Astrocyte (in vitro differentiated cells and primary cell): ENCODE results near the gene REP15. TPM values are rescaled to one million over a fixed set of nuclear protein-coding genes. Genes with fewer than 3 reads are reported as not detected.

Experiments used
- DNase-seq: peaks from one replicate; pipeline ENCODE4 v3.0.0-alpha.2; 2010; ENCODE audit warnings: low read depth
- FAIRE-seq: peaks from 2 replicates; lab custom pipeline; 2011; peaks lifted over from hg19 to GRCh38; lab: Jason Lieb, UNC
- H2AFZ ChIP-seq: 2 replicates; pipeline ENCODE4 v1.6.0; 2012; ENCODE audit warnings: low read depth, low read length, inconsistent platforms
- H3K27ac ChIP-seq: 2 replicates; pipeline ENCODE4 v1.5.1; 2011; ENCODE audit warnings: low read depth, low read length, inconsistent platforms
- H3K27me3 ChIP-seq: 2 replicates; pipeline ENCODE4 v1.6.0; 2011; ENCODE audit warnings: low read length, inconsistent platforms; ENCODE audit not compliant: insufficient read depth
- H3K36me3 ChIP-seq: 2 replicates; pipeline ENCODE4 v1.5.1; 2011; ENCODE audit warnings: low read length, inconsistent platforms; ENCODE audit not compliant: insufficient read depth
- H3K4me1 ChIP-seq: 2 replicates; pipeline ENCODE4 v1.5.1; 2011; ENCODE audit warnings: low read length, inconsistent platforms; ENCODE audit not compliant: insufficient read depth
- H3K4me2 ChIP-seq: 2 replicates; pipeline ENCODE4 v1.6.0; 2012; ENCODE audit warnings: low read length, inconsistent platforms
- H3K4me3 ChIP-seq: 2 replicates; pipeline ENCODE4 v1.5.1; 2011; ENCODE audit warnings: low read depth, mild to moderate bottlenecking, low read length, inconsistent platforms; ENCODE audit not compliant: insufficient read depth
- H3K79me2 ChIP-seq: 2 replicates; pipeline ENCODE4 v1.6.0; 2012; ENCODE audit warnings: mild to moderate bottlenecking, low read length, inconsistent platforms; ENCODE audit not compliant: insufficient read depth
- H3K9ac ChIP-seq: 2 replicates; pipeline ENCODE4 v1.6.0; 2012; ENCODE audit warnings: mild to moderate bottlenecking, low read length, inconsistent platforms
- H3K9me3 ChIP-seq: 2 replicates; pipeline ENCODE4 v1.5.1; 2012; ENCODE audit warnings: low read depth, mild to moderate bottlenecking, low read length, inconsistent platforms; ENCODE audit not compliant: insufficient read depth
- H4K20me1 ChIP-seq: 2 replicates; pipeline ENCODE4 v1.6.0; 2012; ENCODE audit warnings: low read length, inconsistent platforms; ENCODE audit not compliant: insufficient read depth
- H3K27ac Mint-ChIP-seq: one replicate; pipeline ENCODE4 v1.8.0; 2021; ENCODE audit warnings: mild to moderate bottlenecking, mixed read lengths; ENCODE audit not compliant: unreplicated experiment
- H3K27me3 Mint-ChIP-seq: one replicate; pipeline ENCODE4 v1.8.0; 2021; ENCODE audit warnings: low read depth, mixed read lengths; ENCODE audit not compliant: unreplicated experiment
- H3K36me3 Mint-ChIP-seq: one replicate; pipeline ENCODE4 v1.8.0; 2021; ENCODE audit warnings: low read depth, mixed read lengths; ENCODE audit not compliant: unreplicated experiment
- H3K4me1 Mint-ChIP-seq: one replicate; pipeline ENCODE4 v1.8.0; 2021; ENCODE audit warnings: low read depth, mixed read lengths; ENCODE audit not compliant: unreplicated experiment
- H3K4me3 Mint-ChIP-seq: one replicate; pipeline ENCODE4 v1.8.0; 2021; ENCODE audit warnings: mild to moderate bottlenecking, moderate library complexity, mixed read lengths; ENCODE audit not compliant: unreplicated experiment
- H3K9me3 Mint-ChIP-seq: one replicate; pipeline ENCODE4 v1.8.0; 2021; ENCODE audit warnings: mild to moderate bottlenecking, mixed read lengths; ENCODE audit not compliant: unreplicated experiment
- CTCF ChIP-seq: IDR thresholded peaks from 2 replicates; pipeline ENCODE4 v1.5.1; 2011; ENCODE audit warnings: low read depth, mild to moderate bottlenecking, inconsistent platforms, low read length, moderate library complexity; ENCODE audit not compliant: insufficient read depth
- EZH2 ChIP-seq: IDR thresholded peaks from 2 replicates; pipeline ENCODE4 v1.6.1; 2012; ENCODE audit warnings: mild to moderate bottlenecking, low read length, inconsistent platforms; ENCODE audit not compliant: insufficient read depth
- total RNA-seq: library from RNA; stranded (reverse); gene quantifications from 2 replicates; pipeline ENCODE4 v1.2.1, GENCODE V29; 2021

REP15 gene
- total RNA-seq, 1 donor from 2014 or later, result 3.8 TPM

GRCh38 chr12:27710592-27711316, 14.5 kb downstream of the REP15 start, which contains the start of gene MRPS35:
MRPS35 (plus strand) TSS chr12:27710832; CDS start chr12:27710844, 12 bp downstream.
- Mint-ChIP-seq H3K9me3 (peaks cover 2% of the 10 kb centered on the region), H3K27ac (peak within 1 kb of the TSS; percentile 81), H3K4me3 (peak within 1 kb of the TSS; percentile 97), H3K4me1 (peaks cover 19% of the 10 kb centered on the region), H3K27me3 (no peaks in the 10 kb centered on the region), H3K36me3 (no peaks in the 10 kb centered on the region)
- H3K4me1 ChIP-seq, result no peaks in the 10 kb centered on the region
- peaks cover 52% of the 10 kb centered on the region for H3K79me2 ChIP-seq
- H3K9ac ChIP-seq, result peak within 1 kb of the TSS; percentile 93
- peak within 1 kb of the TSS; percentile 82 for H3K27ac ChIP-seq
- H4K20me1 ChIP-seq, result peaks cover 24% of the 10 kb centered on the region
- H3K4me2 ChIP-seq, result peak within 1 kb of the TSS; percentile 90
- no peaks in the 10 kb centered on the region for H3K9me3 ChIP-seq
- no peaks in the 10 kb centered on the region for H3K36me3 ChIP-seq
- no peak for TF ChIP-seq EZH2
- no peak for TF ChIP-seq CTCF
- H3K4me3 ChIP-seq, result peak within 1 kb of the TSS; percentile 87
- no peaks in the 10 kb centered on the region for H3K27me3 ChIP-seq
- DNase-seq, result peak; percentile 90
- peak within 1 kb of the TSS; percentile 98 for H2AFZ ChIP-seq
- no peak for FAIRE-seq

GRCh38 chr12:27711317-27711682, 15.1 kb downstream of the REP15 start:
- Histone ChIP-seq H3K4me1 (no peaks in the 10 kb centered on the region), H3K27ac (peak overlapping the region; percentile 82), H3K9ac (peak overlapping the region; percentile 93), H3K4me3 (peak overlapping the region; percentile 87), H3K9me3 (no peaks in the 10 kb centered on the region), H3K4me2 (peak overlapping the region; percentile 90), H2AFZ (peak overlapping the region; percentile 98), H3K79me2 (peaks cover 57% of the 10 kb centered on the region), H4K20me1 (peaks cover 24% of the 10 kb centered on the region), H3K27me3 (no peaks in the 10 kb centered on the region), H3K36me3 (peaks cover 2% of the 10 kb centered on the region)
- no peaks in the 10 kb centered on the region for H3K27me3 Mint-ChIP-seq
- H3K4me1 Mint-ChIP-seq, result peaks cover 19% of the 10 kb centered on the region
- no peaks in the 10 kb centered on the region for H3K36me3 Mint-ChIP-seq
- peak overlapping the region; percentile 97 for H3K4me3 Mint-ChIP-seq
- peaks cover 2% of the 10 kb centered on the region for H3K9me3 Mint-ChIP-seq
- TF ChIP-seq EZH2 (no peak), CTCF (no peak)
- FAIRE-seq (no peak), DNase-seq (no peak)
- peak overlapping the region; percentile 81 for H3K27ac Mint-ChIP-seq

GRCh38 chr12:27711967-27712366, 15.7 kb downstream of the REP15 start:
- Mint-ChIP-seq H3K27ac (no peak overlapping the region), H3K36me3 (peaks cover 2% of the 10 kb centered on the region), H3K9me3 (peaks cover 2% of the 10 kb centered on the region), H3K27me3 (no peaks in the 10 kb centered on the region), H3K4me1 (peaks cover 19% of the 10 kb centered on the region), H3K4me3 (peak overlapping the region; percentile 97)
- Histone ChIP-seq H3K4me3 (peak overlapping the region; percentile 87), H2AFZ (no peak overlapping the region), H3K9me3 (no peaks in the 10 kb centered on the region), H4K20me1 (peaks cover 24% of the 10 kb centered on the region), H3K27ac (no peak overlapping the region), H3K36me3 (peaks cover 6% of the 10 kb centered on the region), H3K79me2 (peaks cover 58% of the 10 kb centered on the region), H3K4me2 (peak overlapping the region; percentile 90), H3K4me1 (no peaks in the 10 kb centered on the region), H3K27me3 (no peaks in the 10 kb centered on the region), H3K9ac (no peak overlapping the region)
- DNase-seq (no peak), FAIRE-seq (no peak)
- TF ChIP-seq CTCF, result no peak
- TF ChIP-seq EZH2, result no peak
